Sigmoid colon (tissue), 4 donors: Measurements from ENCODE around the gene CABP4.

Source experiments
- EP300 ChIP-seq, 4 donors: sonication (generic); formaldehyde crosslinking; IDR thresholded peaks; one replicate each; pipeline ENCODE4 v1.6.1; 2017; ENCODE audit warnings: antibody characterized with exemption in 4 of 4
- POLR2A ChIP-seq, 2 donors: fragments of 450-650 bp; IDR thresholded peaks; one replicate each; pipeline ENCODE4 v1.6.1; 2016; ENCODE audit warnings: antibody characterized with exemption in 2 of 2, mild to moderate bottlenecking in 2 of 2, moderate library complexity in 2 of 2
- POLR2AphosphoS5 ChIP-seq, 4 donors: sonication (generic); formaldehyde crosslinking; IDR thresholded peaks; one replicate each; pipeline ENCODE4 v1.6.1; 2017; ENCODE audit warnings: antibody characterized with exemption in 4 of 4
- TF ChIP-seq, protein P1 (sequence below), 4 experiments: fragments of 450-650 bp in 3 of 4; fragments of 200-600 bp in 1 of 4; IDR thresholded peaks; one replicate each; pipeline ENCODE4 v1.5.1; 2016 to 2019; ENCODE audit warnings: antibody characterized with exemption in 4 of 4, mild to moderate bottlenecking in 3 of 4, moderate library complexity in 2 of 4

DNA sequence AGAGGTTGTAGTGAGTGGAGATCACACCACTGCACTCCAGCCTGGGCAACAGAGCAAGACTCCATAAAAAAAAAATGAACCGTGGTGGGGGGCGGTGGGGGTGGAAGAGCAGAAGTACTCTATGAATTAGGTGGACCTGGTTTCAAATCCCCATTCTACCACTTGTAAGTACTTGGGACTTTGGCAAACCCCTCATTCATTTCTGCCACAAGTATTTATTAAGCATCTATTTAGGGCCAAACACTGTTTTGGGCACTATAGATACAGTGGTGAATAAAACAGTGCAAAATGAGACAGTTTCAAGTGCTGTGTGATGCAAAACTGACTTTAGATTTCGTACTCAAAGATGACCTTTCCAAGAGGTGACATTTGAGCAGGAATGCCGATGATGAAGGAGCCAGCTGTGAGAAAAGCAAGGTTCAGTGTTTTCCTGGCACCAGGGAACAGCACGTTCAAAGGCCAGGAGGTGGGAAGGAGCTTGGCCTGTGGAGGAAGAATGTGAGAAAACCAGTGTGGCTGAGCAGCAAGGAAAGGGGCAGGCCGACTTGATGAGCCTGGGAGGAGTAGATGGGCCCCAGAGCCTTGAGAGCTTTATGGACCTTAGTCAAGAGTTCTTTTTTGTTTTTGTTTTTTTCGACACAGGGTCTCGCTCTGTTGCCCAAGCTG is 15.3 kb downstream of the CABP4 start:
- TF ChIP-seq POLR2AphosphoS5 (IDR thresholded peaks at IDR 0.05) (no peak), POLR2A (IDR thresholded peaks at IDR 0.05) (no peak), EP300 (IDR thresholded peaks at IDR 0.05) (no peak)
- TF ChIP-seq, protein P1, sequence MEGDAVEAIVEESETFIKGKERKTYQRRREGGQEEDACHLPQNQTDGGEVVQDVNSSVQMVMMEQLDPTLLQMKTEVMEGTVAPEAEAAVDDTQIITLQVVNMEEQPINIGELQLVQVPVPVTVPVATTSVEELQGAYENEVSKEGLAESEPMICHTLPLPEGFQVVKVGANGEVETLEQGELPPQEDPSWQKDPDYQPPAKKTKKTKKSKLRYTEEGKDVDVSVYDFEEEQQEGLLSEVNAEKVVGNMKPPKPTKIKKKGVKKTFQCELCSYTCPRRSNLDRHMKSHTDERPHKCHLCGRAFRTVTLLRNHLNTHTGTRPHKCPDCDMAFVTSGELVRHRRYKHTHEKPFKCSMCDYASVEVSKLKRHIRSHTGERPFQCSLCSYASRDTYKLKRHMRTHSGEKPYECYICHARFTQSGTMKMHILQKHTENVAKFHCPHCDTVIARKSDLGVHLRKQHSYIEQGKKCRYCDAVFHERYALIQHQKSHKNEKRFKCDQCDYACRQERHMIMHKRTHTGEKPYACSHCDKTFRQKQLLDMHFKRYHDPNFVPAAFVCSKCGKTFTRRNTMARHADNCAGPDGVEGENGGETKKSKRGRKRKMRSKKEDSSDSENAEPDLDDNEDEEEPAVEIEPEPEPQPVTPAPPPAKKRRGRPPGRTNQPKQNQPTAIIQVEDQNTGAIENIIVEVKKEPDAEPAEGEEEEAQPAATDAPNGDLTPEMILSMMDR (IDR thresholded peaks at IDR 0.05), result no peak
